GM12891 (cell line): ENCODE data around the gene HOXB13.

Experiments
- PAX5 ChIP-seq: IDR thresholded peaks from 2 replicates; pipeline ENCODE4 v1.6.1; 2011; ENCODE audit warnings: low read length, moderate library complexity, mild to moderate bottlenecking; ENCODE audit not compliant: insufficient read depth, severe bottlenecking
- POLR2A ChIP-seq: IDR thresholded peaks from 2 replicates; pipeline ENCODE4 v1.6.1; 2011; ENCODE audit warnings: low read depth, low read length, control low read depth
- POLR2AphosphoS5 ChIP-seq: IDR thresholded peaks from 2 replicates; pipeline ENCODE4 v1.6.1; 2011; ENCODE audit warnings: low read depth, low read length, control low read depth
- POU2F2 ChIP-seq: IDR thresholded peaks from 2 replicates; pipeline ENCODE4 v1.6.1; 2011; ENCODE audit warnings: low read depth, mild to moderate bottlenecking, control low read depth, low read length, moderate library complexity
- TAF1 ChIP-seq: IDR thresholded peaks from 2 replicates; pipeline ENCODE4 v1.6.1; 2011; ENCODE audit warnings: low read depth, low read length, control low read depth

DNA sequence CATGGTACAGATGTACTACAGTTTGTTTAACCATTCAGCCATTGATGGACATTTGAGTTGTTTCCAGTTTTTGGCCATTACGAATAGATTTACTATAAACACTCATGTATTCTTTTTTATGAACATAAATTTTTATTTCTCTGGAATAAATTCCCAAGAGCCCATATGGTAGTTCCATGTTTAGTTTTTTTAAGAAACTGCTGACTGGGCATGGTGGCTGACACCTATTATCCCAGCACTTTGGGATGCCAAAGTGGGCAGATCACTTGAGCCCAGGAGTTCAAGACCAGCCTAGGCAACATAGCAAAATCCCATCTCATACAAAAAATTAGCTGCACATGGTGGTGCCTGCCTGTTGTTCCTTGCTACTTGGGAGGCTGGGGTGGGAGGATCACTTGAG lies 36.5 kb downstream of the HOXB13 start:
- TF ChIP-seq POLR2A (no peak), POLR2AphosphoS5 (no peak), TAF1 (no peak), PAX5 (no peak), POU2F2 (no peak)
